GM18858 (cell line): ENCODE data around the gene NHEJ1.

Experiments used
- ATAC-seq: cut with Tn5 transposase; IDR thresholded peaks from one replicate; pipeline ENCODE4 v1.9.1; 2021; ENCODE audit not compliant: unreplicated experiment

The NHEJ1 gene

GRCh38 chr2:219125225-219125885 is 35.3 kb downstream of the NHEJ1 start:
- no peak for ATAC-seq

GRCh38 chr2:219124381-219125110 is 36.1 kb downstream of the NHEJ1 start:
- no peak for ATAC-seq

- ATAC-seq: no peak
These were observed 37.1 kb downstream of the NHEJ1 start for GRCh38 chr2:219123356-219124135.

GRCh38 chr2:219122202-219122980 is 38.2 kb downstream of the NHEJ1 start:
- no peak for ATAC-seq

- no peak for ATAC-seq
These were observed 40.5 kb downstream of the NHEJ1 start for GRCh38 chr2:219120082-219120481.

GRCh38 chr2:219119422-219120043 is 41.1 kb downstream of the NHEJ1 start:
- no peak for ATAC-seq

GRCh38 chr2:219118504-219118903 is 42.1 kb downstream of the NHEJ1 start:
- no peak for ATAC-seq

GRCh38 chr2:219116776-219117646 is 43.6 kb downstream of the NHEJ1 start:
- no peak for ATAC-seq

GRCh38 chr2:219112651-219113338 is 47.8 kb downstream of the NHEJ1 start:
- no peak for ATAC-seq

GRCh38 chr2:219112062-219112406 is 48.6 kb downstream of the NHEJ1 start:
- no peak for ATAC-seq

- no peak for ATAC-seq
These were observed 49.1 kb downstream of the NHEJ1 start for GRCh38 chr2:219111375-219112061.

- no peak for ATAC-seq
These were observed 51.1 kb downstream of the NHEJ1 start for GRCh38 chr2:219109471-219109870.

GRCh38 chr2:219107758-219108157 is 52.9 kb downstream of the NHEJ1 start:
- ATAC-seq: no peak

- no peak for ATAC-seq
These were observed 54.4 kb downstream of the NHEJ1 start for GRCh38 chr2:219106251-219106650.

- no peak for ATAC-seq
These were observed 56.2 kb downstream of the NHEJ1 start for GRCh38 chr2:219104107-219105035.

GRCh38 chr2:219099329-219099728 is 61.3 kb downstream of the NHEJ1 start:
- no peak for ATAC-seq

- ATAC-seq: no peak
These were observed 65.1 kb downstream of the NHEJ1 start for GRCh38 chr2:219095406-219095935.
